Activated T-cell treated with anti-CD3 and anti-CD28 coated beads for 48 hours (primary cell): ENCODE data around the gene LRRFIP1.
"Not testable (repeated sequence)": the region's sequence is repeated elsewhere in the genome, so short reads cannot be mapped to it uniquely, and the experiment has no call there.

Experiments used
- DNase-seq: peaks from one replicate; pipeline ENCODE4 v3.0.0-alpha.2; 2020; ENCODE audit warnings: low read depth

LRRFIP1 gene

GRCh38 chr2:237746302-237747080 lies 119.1 kb downstream of the LRRFIP1 start:
- no peak for DNase-seq

GRCh38 chr2:237747189-237747588 lies 119.8 kb downstream of the LRRFIP1 start:
- DNase-seq: no peak

- no peak for DNase-seq
Measured at GRCh38 chr2:237749002-237749401, 121.6 kb downstream of the LRRFIP1 start.

- no peak for DNase-seq
Measured at GRCh38 chr2:237749961-237750360, 122.6 kb downstream of the LRRFIP1 start.

- DNase-seq: not testable (repeated sequence)
Measured at GRCh38 chr2:237750441-237750840, 123.1 kb downstream of the LRRFIP1 start.

GRCh38 chr2:237752761-237753165 lies 125.4 kb downstream of the LRRFIP1 start:
- DNase-seq: peak; percentile 33

- DNase-seq: no peak
Measured at GRCh38 chr2:237754182-237754581, 126.8 kb downstream of the LRRFIP1 start.

- DNase-seq: no peak
Measured at GRCh38 chr2:237754626-237755248, 127.3 kb downstream of the LRRFIP1 start.

GRCh38 chr2:237757616-237758015 lies 130.2 kb downstream of the LRRFIP1 start:
- no peak for DNase-seq

GRCh38 chr2:237758185-237758584 lies 130.8 kb downstream of the LRRFIP1 start:
- no peak for DNase-seq

GRCh38 chr2:237759176-237759575 lies 131.8 kb downstream of the LRRFIP1 start:
- no peak for DNase-seq

- DNase-seq: no peak
Measured at GRCh38 chr2:237760506-237761502, 133.4 kb downstream of the LRRFIP1 start.

- not testable (repeated sequence) for DNase-seq
Measured at GRCh38 chr2:237762291-237763182, 135.2 kb downstream of the LRRFIP1 start.

- no peak for DNase-seq
Measured at GRCh38 chr2:237763812-237764211, 136.4 kb downstream of the LRRFIP1 start.

GRCh38 chr2:237765122-237765521 lies 137.7 kb downstream of the LRRFIP1 start:
- not testable (repeated sequence) for DNase-seq

GRCh38 chr2:237765875-237766274 lies 138.5 kb downstream of the LRRFIP1 start:
- no peak for DNase-seq

- DNase-seq: no peak
Measured at GRCh38 chr2:237766340-237766739, 139.0 kb downstream of the LRRFIP1 start.

- no peak for DNase-seq
Measured at GRCh38 chr2:237772513-237772912, 145.1 kb downstream of the LRRFIP1 start.

GRCh38 chr2:237773826-237774225 lies 146.4 kb downstream of the LRRFIP1 start:
- DNase-seq: no peak

GRCh38 chr2:237774811-237775553 lies 147.6 kb downstream of the LRRFIP1 start:
- DNase-seq: peak; percentile 23

GRCh38 chr2:237779521-237779920 lies 152.1 kb downstream of the LRRFIP1 start:
- DNase-seq: no peak
